ENCODE measurements around the gene KRTAP5-11. TPM values are rescaled to one million over a fixed set of nuclear protein-coding genes. Genes with fewer than 3 reads are reported as not detected.

KRTAP5-11 gene
- polyA plus RNA-seq, 1 donor (not counting 4 experiments of a cell fraction or from before 2014, with no cell fraction given): not detected

DNA sequence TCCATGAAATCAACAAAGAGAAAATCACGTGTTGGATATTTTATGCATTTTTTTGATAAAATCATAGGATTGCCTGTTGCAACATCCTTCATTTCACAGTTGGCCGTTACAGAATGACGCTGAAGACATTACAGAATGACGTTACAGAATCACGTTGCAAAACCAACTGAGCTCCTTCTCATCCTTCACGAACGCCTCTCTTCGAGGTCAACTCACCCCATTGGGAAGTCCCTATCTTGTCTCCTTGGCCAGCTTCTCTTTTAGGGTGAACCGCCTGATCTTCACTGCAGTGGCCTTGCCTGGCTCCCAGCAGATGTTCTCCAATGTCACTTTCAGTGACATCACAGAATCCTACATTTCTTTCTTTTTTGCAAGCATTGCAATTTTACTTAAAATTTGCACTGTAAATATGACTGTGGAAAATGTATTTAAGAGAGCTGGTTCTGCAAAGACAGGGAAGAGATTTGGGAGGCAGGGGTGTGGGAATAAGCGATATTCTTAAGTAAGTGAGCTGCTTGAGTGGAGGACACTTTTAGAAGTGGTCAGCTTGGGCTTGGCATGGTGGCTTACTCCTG is 50.6 kb downstream of the KRTAP5-11 start:
- H3K27me3 ChIP-seq (ENCODE audit: control insufficient read depth, extremely low read depth, insufficient read depth, low read length): no peaks in the 10 kb centered on the region
- H3K9me3 ChIP-seq (ENCODE audit: control insufficient read depth, low read depth, low read length): no peaks in the 10 kb centered on the region
- H3K79me2 ChIP-seq (ENCODE audit: control insufficient read depth, insufficient read depth, low read length): no peaks in the 10 kb centered on the region
- H3K36me3 ChIP-seq (ENCODE audit: control insufficient read depth in 2 of 2, extremely low read depth in 1 of 2, insufficient read depth in 2 of 2, low read length in 2 of 2): no peaks in the 10 kb centered on the region
- dilution Hi-C loops (cut with MboI; ENCODE audit: extremely low pct_ligation_motif_present, low sequenced_read_pairs): no loop called here
- no peak overlapping the region for H3K9ac ChIP-seq (ENCODE audit: control insufficient read depth, extremely low read depth, insufficient read depth, low read length)
- no peak for TF ChIP-seq EZH2 (IDR thresholded peaks at IDR 0.05; ENCODE audit: low read length)
- no peak for TF ChIP-seq CTCF (optimal IDR thresholded peaks at IDR 0.05 in 1 of 3, IDR thresholded peaks at IDR 0.05 in 1 of 3, conservative IDR thresholded peaks at IDR 0.05 in 1 of 3; ENCODE audit: extremely low read depth in 1 of 3, insufficient read depth in 2 of 3, low read length in 3 of 3)
- no peak overlapping the region for H3K27ac ChIP-seq (ENCODE audit: control insufficient read depth, insufficient read depth, low read length)
- H4K20me1 ChIP-seq (ENCODE audit: control insufficient read depth, extremely low read depth, insufficient read depth, low read length): no peaks in the 10 kb centered on the region
- DNase-seq (ENCODE audit: low read depth, low spot score) (no peak), FAIRE-seq (no peak)
- no peaks in the 10 kb centered on the region for H3K4me1 ChIP-seq (ENCODE audit: control insufficient read depth, extremely low read depth, insufficient read depth, low read length)
- no peak overlapping the region for H2AFZ ChIP-seq (ENCODE audit: control insufficient read depth, low read length)
- H3K9me1 ChIP-seq (ENCODE audit: control insufficient read depth, extremely low read depth, insufficient read depth, low read length): no peaks in the 10 kb centered on the region
- no peak overlapping the region for H3K4me3 ChIP-seq (ENCODE audit: control insufficient read depth in 2 of 3, extremely low read depth in 1 of 3, insufficient read depth in 2 of 3, low read depth in 1 of 3, low read length in 3 of 3)
- H3K4me2 ChIP-seq (ENCODE audit: control insufficient read depth, extremely low read depth, insufficient read depth, low read depth, low read length): no peak overlapping the region

Small RNA genes within 50 kb of the gene (small RNA-seq; reads per million reads assigned to genes)
- gene AP000867.1 (ENCODE audit: insufficient read length in 3 of 3, low read depth in 3 of 3, low replicate concordance in 1 of 3): 0 reads per million in 3 experiments
- gene KRTAP5-14P (ENCODE audit: insufficient read length in 3 of 3, low read depth in 3 of 3, low replicate concordance in 1 of 3): 0 reads per million in 3 experiments

Other genes starting within 250 kb of the KRTAP5-11 start
- 128 to 157 TPM (median 143 TPM) in 3 replicates for gene DHCR7, start 134.5 kb downstream of the KRTAP5-11 start, polyA plus RNA-seq
- gene NADSYN1, start 129.7 kb downstream of the KRTAP5-11 start, polyA plus RNA-seq: 37.5 to 82.2 TPM (median 51.5 TPM) in 3 replicates
- gene KRTAP5-7, start 55.6 kb downstream of the KRTAP5-11 start, polyA plus RNA-seq: 0.03 to 0.05 TPM in 2 of 3 replicates, not detected in the other
- gene KRTAP5-8, start 44.9 kb downstream of the KRTAP5-11 start, polyA plus RNA-seq: not detected in 3 replicates
- gene KRTAP5-9, start 34.5 kb downstream of the KRTAP5-11 start, polyA plus RNA-seq: 0.05 to 0.12 TPM in 2 of 3 replicates, not detected in the other
- gene KRTAP5-10, start 17.3 kb downstream of the KRTAP5-11 start, polyA plus RNA-seq: not detected in 3 replicates